NCI-H524 treated with DMSO at 0.1 percent for 48 hours (cell line): Measurements from ENCODE around the gene RNF123.
"Not testable (repeated sequence)": the region's sequence is repeated elsewhere in the genome, so short reads cannot be mapped to it uniquely, and the experiment has no call there.

Experiments
- DNase-seq: peaks from one replicate; lab custom pipeline; 2025; lab: John Stamatoyannopoulos, UW

The RNF123 gene

GRCh38 chr3:49681232-49681522, 8.2 kb upstream of the RNF123 start:
- DNase-seq = no peak

GRCh38 chr3:49681543-49681942, 7.8 kb upstream of the RNF123 start:
- DNase-seq = no peak

- no peak for DNase-seq
Measured at GRCh38 chr3:49683162-49683561, 6.2 kb upstream of the RNF123 start.

- not testable (repeated sequence) for DNase-seq
Measured at GRCh38 chr3:49684453-49684852, 4.9 kb upstream of the RNF123 start.

GRCh38 chr3:49685103-49685502, 4.3 kb upstream of the RNF123 start:
- DNase-seq = not testable (repeated sequence)

GRCh38 chr3:49685846-49686245, 3.5 kb upstream of the RNF123 start:
- not testable (repeated sequence) for DNase-seq

- DNase-seq = not testable (repeated sequence)
Measured at GRCh38 chr3:49686346-49686745, 3.0 kb upstream of the RNF123 start.

- not testable (repeated sequence) for DNase-seq
Measured at GRCh38 chr3:49686769-49687423, 2.5 kb upstream of the RNF123 start.

GRCh38 chr3:49687424-49687795, 1.9 kb upstream of the RNF123 start:
- not testable (repeated sequence) for DNase-seq

- DNase-seq = not testable (repeated sequence)
Measured at GRCh38 chr3:49688338-49689045, 865 bp upstream of the RNF123 start.

- not testable (repeated sequence) for DNase-seq
Measured at GRCh38 chr3:49689908-49690624, 709 bp downstream of the RNF123 start.

GRCh38 chr3:49690856-49691255, 1.5 kb downstream of the RNF123 start:
- DNase-seq = not testable (repeated sequence)

- not testable (repeated sequence) for DNase-seq
Measured at GRCh38 chr3:49691481-49691880, 2.1 kb downstream of the RNF123 start.

GRCh38 chr3:49694409-49695070, 5.2 kb downstream of the RNF123 start:
- DNase-seq = not testable (repeated sequence)

- DNase-seq = not testable (repeated sequence)
Measured at GRCh38 chr3:49695350-49696015, 6.1 kb downstream of the RNF123 start.

- DNase-seq = no peak
Measured at GRCh38 chr3:49699281-49699979, 10.1 kb downstream of the RNF123 start.

- DNase-seq = no peak
Measured at GRCh38 chr3:49700014-49700413, 10.7 kb downstream of the RNF123 start.

- no peak for DNase-seq
Measured at GRCh38 chr3:49700453-49701128, 11.2 kb downstream of the RNF123 start.

- DNase-seq = no peak
Measured at GRCh38 chr3:49701388-49702077, 12.2 kb downstream of the RNF123 start.

GRCh38 chr3:49702672-49703071, 13.3 kb downstream of the RNF123 start:
- DNase-seq = no peak
